NCI-H1105 treated with DMSO at 0.1 percent for 48 hours (cell line): ENCODE results near the gene TMEM14B.
"Not testable (repeated sequence)": the region's sequence is repeated elsewhere in the genome, so short reads cannot be mapped to it uniquely, and the experiment has no call there.

Source experiments
- DNase-seq: peaks from one replicate; lab custom pipeline; 2025; lab: John Stamatoyannopoulos, UW

TMEM14B gene

DNA sequence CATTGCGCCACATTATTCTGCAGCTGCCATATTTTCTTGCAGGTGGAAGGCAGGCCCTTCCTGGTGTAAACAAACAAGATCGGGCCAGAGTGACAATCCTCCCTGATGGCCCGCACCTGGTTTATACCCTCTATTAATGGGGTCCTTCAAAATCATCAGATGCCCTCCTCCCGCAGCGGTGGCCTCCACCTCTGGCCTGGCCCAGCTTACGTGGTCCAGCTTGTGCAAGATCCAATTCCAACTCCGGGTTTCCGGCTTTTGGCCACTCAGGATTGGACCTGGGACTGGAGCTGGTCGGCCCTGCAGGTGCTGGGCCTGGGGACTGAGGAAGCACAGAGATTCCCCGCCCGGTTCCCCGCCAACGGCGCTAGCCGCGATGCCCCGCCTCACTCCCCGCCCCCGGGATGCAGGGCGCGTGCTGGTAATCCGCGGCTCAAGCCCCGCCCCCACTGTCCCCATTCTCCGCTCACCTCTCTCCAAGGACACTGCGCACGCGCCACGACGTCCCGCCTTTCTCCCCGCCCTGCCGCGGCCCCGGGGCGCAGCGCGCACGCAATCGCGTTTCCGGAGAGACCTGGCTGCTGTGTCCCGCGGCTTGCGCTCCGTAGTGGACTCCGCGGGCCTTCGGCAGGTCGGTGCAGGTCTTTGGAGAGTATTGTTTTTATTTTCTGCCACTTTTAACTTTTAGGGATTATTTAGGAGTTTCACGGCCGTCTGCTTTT is at the start of gene TMEM14B:
Gene TMEM14B, plus strand, starts transcription at position 555 of the 722 bp plus-strand sequence. CDS start 1,441 bp downstream, outside the sequence.
- peak; percentile 98 for DNase-seq

DNA sequence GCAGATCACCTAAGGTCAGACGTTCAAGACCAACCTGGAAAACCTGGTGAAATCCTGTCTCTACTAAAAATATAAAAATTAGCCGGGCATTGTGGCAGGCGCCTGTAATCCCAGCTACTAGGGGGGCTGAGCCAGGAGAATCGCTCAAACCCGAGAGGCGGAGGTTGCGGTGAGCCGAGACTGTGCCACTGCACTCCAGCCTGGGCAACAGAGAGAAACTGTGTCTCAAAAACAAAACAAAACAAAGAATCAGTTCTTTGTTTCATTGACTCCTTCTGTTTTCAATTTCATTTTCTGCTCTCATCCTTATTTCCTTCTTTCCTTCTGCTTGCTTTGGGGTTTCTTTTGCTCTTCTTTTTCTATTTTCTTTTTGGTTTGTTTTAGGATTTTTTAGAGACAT is 33.6 kb upstream of the TMEM14B start:
- DNase-seq: no peak

DNA sequence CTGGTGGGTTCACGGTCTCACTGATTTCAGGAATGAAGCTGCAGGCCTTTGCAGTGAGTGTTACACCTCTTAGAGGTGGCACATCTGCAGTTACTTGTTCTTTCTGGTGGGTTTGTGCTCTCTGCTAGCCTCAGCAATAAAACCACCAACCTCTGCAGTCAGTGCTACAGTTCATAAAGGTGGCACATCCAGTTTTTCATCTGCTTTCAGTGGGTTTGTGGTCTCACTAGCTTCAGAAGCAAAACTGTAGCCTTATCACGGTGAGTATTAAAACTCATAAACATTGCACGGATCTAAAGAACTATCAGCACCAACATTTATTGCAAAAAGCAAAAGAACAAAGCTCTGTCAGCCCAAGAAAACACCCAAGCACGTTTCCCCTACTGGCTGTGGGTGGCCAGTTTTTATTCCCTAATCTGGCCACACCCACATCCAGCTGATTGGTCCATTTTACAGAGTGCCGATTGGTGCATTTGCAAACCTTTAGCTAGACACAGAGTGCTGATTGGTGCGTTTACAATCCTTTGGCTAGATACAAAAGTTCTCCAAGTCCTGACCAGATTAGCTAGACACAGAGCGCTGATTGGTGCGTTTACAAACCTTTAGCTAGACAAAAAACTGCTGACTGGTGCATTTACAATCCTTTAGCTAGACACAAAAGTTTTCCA is 28.2 kb upstream of the TMEM14B start:
- no peak for DNase-seq

DNA sequence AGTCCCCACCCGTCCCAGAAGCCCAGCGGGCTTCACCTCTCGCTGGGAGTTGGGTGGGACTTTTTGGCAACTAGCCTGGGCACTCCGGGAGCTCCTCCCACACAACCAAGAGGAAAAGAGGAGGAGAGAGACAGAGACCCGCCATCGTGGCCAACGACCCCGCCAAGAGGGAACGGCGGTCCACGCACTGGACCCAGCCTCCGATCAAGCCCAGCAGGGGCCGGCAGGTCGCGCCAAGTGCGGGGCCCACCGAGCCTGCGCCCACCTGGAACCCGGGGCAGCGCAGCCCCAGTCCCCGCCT is 27.7 kb upstream of the TMEM14B start:
- no peak for DNase-seq

DNA sequence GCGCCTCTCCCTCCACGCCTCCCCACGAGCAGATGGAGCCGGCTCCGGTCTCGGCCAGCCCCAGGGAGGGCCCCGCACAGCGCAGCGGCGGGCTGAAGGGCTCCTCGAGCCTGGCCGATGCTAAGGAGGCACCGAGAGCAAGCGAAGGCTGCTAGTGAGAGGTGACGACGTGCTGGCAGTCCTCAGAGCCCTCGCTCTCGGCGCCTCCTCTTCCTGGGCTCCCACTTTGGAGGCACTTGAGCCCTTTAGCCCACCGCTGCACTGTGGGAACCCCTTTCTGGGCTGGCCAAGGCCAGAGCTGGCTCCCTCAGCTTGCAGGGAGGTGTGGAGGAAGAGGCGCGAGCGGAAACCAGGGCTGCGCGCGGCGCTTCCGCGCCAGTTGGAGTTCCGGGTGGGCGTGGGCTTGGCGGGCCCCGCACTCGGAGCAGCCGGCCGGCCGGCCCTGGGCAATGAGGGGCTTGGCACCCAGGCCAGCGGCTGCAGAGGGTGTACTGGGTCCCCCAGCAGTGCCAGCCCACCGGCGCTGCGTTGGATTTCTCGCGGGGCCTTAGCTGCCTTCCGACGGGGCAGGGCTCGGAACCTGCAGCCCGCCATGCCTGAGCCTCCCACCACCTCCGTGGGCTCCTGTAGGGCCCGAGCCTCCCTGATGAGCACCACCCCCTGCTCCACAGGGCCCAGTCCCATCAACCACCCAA is 27.2 kb upstream of the TMEM14B start:
- DNase-seq: no peak

DNA sequence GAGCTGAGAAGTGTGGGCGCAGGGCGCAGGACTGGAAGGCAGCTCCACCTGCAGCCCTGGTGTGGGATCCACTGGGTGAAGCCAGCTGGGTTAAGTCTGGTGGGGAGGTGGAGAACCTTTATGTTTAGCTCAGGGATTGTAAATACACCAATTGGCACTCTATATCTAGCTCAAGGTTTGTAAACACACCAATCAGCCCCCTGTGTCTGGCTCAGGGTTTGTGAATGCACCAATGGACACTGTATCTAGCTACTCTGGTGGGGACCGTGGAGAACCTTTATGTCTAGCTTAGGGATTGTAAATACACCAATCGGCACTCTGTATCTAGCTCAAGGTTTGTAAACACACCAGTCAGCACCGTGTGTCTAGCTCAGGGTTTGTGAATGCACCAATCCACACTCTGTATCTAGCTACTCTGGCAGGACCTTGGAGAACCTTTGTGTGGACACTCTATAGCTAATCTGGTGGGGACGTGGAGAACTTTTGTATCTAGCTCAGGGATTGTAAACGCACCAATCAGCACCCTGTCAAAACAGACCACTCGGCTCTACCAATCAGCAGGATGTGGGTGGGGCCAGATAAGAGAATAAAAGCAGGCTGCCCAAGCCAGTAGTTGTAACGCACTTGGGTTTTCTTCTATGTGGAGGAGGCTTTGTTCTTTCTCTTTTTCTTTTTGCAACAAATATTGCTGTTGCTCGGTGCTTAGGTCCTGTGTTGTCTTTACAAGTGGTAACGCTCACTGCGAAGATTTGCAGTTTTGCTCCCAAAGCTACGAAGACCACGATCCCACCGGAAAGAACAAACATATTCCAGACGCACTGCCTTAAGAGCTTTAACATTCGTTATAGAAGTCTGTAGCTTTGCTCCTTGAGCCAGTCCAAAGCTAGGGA is 26.4 kb upstream of the TMEM14B start:
- not testable (repeated sequence) for DNase-seq

DNA sequence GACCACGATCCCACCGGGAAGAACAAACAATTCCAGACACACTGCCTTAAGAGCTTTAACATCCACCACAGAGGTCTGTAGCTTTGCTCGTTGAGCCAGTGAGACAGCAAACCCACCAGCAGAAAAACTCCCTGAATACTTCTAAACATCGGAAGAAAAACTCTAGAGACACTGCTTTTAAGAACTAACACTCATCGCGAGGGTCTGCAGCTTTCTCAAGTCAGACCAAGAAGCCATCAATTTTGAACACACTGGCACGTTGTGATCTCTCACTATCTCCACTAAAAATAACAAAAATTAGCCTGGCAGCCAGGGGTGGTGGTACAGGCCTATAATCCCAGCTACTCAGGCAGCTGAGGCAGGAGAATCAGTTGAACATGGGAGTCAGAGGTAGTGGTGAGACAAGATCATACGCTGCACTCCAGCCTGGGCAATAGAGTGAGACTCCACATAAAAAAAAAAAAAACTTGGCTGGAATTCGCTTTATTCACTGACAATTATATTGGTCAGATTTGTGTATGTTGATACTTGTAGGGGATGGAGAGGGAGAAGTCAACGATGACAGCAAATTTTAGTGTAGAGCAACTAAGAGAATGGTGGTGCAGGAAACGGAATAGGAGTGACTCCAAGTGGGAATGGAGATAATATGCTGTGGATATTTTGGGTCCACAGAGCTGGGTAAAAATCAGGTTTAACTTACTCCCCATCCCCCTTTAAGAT is 25.6 kb upstream of the TMEM14B start:
- no peak for DNase-seq

DNA sequence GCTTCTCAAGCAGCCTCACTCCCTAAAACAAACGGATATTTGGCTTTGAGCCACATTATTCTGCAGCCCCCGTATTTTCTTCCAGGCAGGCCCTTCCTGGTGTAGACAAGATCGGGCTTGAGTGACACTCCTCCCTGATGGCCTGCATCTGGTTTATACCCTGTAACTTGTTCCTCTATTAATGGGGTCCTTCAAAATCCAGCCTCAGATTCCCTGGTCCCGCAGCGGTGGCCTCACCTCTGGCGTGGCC is 25.1 kb upstream of the TMEM14B start:
- peak; percentile 91 for DNase-seq

DNA sequence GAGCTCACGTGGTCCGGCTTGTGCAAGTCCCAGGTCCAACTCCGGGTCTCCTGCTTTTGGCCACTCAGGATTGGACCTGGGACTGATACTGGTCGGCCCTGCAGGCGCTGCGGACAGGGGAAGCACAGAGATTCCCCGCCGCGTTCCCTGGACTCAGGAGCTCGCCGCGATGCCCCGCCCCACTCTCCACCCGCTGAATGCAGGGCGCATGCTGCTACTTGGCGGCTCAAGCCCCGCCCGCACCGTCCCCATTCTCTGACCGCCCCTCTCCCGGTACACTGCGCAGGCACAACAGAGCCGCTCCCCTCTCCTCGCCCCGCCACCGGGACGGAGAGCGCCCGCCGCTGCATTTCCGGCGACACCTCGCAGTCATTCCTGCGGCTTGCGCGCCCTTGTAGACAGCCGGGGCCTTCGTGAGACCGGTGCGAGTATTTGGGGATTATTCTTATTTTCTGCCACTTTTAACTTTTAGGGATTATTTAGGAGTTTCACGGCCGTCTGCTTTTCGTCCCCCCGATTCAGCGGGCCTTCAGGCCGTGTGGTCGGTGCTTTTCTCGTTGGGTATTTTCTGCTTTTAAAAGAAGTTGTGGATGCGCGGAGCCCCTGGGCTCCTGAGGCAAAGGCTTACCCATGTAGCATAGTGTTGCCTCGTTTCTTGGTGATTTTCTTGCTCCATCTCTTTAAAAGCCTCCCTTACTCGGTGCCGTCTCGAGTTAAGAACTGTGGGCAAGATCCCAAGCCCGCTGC is 24.6 kb upstream of the TMEM14B start, which contains the start of gene TMEM14C:
Gene TMEM14C, plus strand, starts transcription at position 251 of the 747 bp plus-strand sequence. CDS start 1,544 bp downstream, outside the sequence.
- DNase-seq: peak; percentile 96

DNA sequence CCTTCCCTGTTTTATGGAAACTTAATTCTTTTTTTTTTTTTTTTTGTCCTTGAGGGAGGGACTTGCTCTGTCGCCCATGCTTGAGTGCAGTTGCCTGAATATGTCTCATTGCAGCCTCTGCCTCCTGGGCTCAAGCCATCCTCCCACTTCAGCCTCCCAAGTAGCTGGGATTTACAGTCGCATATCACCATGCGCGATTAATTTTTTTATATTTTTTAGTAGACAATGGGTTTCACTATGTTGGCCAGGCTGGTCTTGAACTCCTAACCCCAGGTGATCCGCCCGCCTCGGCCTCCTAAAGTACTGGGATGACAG is 24.1 kb upstream of the TMEM14B start:
- DNase-seq: no peak

DNA sequence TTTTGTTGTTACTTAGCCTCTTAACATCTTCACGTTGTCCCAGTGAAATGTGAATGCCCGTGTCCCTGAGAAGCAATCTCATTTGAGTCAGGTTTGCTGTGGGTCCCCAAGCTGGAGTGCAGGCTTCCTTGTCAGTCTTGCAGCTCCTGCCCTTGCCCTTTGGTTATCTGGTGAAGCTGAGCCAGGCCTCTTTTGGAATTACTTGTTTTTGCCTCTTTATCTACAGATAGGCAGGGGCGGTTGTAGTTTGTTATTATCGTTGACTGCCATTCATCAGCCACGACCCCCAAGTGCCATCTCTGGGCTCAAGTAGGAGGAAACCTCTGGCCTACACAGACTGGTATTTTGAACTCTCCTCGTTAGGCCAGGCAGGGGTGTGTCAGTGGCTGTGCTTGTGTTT is 22.6 kb upstream of the TMEM14B start:
- DNase-seq: no peak

DNA sequence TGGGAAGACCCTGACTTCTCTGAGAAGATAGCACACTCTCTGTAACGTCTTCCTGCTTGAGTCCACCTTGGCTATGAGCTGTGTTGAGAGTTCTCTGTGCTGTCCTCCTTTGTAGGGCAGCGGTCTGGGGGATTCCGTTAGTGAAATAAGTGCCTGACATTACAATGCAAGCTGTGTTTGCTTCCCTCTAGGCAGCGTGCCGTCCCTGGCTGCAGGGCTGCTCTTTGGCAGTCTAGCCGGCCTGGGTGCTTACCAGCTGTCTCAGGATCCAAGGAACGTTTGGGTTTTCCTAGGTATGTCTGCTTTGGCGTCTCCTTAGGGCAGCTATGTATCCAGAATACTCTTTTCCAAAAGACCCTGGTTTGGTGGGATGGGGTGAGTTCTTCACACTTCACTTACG is 21.9 kb upstream of the TMEM14B start:
- no peak for DNase-seq

DNA sequence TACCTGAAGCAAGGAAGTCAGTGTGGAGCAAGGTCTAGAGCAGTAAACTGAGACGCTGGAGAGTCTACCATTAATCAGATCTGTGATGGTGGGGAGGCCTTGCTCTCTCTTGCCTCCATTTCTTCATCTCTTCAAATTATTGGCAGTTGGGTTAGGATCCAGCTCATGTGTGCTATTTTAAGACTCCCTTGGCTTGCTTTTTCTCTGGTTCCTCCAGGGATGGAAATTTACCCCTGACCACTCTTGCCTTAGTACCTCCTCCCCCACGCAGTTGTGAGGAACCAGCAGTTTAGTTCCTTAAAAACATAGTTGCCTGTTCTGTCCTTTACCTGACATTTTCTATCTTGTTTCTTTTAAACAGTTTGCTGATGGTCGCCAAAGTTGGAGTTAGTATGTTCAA is 17.4 kb upstream of the TMEM14B start:
- no peak for DNase-seq

DNA sequence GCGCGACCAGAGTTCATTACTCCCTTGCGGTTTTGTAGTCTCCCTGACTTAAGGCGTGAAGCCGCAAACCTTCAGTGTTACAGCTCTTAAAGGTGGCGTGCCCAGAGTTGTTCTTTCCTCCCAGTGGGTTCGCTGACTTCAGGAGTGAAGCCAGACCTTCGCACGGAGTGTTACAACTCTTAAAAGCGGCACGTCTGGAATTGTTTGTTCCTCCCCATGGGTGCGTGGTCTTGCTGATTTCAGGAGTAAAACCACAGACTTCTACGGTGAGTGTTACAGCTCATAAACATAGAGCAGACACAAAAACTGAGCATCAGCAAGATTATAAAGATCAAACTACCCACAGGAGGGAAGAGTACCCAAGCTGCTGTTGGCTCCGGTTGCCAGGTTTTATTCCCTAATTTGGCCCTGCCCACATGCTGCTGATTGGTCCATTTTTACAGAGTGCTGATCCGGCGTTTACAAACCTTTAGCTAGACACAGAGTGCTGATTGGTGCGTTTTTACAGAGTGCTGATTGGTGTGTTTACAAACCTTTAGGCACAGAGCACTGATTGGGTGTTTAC is 14.4 kb upstream of the TMEM14B start:
- no peak for DNase-seq

DNA sequence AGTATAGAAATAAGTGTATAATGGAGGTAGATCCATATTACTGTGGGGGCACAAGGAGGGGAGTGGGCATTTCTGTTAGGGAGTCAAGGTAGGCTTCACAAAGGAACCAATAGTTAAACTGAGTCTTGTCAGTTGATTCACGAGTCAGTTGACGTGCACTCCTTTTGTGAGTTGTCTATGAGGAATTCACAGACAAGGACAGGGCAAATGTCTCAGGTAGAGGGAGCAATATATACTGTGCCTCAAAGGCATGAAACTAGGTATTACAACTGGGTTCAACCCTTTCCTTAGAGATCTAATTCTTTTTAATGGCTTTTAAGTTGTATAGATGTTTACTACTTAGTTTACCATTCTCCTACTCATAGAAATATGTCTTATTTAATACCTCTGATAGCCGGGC is 13.7 kb upstream of the TMEM14B start:
- DNase-seq: no peak

DNA sequence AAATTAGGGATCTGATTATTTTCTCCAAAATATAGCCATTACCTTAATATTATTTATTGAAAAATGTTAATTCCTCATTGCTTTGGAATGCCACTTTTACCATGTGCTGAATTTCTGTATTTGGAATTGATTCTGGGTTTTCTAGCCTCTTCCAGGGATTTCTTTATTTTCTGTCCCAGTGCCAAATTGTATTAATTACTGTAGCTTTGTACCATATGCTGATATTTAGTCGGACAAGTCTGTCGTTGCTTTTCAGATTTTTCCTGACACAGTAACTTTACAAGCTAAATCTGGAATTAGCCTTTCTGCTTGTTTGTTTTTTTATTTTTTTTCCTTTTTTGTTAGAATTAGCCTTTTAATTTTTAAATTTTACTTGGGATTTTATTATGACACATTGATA is 10.9 kb upstream of the TMEM14B start:
- no peak for DNase-seq

DNA sequence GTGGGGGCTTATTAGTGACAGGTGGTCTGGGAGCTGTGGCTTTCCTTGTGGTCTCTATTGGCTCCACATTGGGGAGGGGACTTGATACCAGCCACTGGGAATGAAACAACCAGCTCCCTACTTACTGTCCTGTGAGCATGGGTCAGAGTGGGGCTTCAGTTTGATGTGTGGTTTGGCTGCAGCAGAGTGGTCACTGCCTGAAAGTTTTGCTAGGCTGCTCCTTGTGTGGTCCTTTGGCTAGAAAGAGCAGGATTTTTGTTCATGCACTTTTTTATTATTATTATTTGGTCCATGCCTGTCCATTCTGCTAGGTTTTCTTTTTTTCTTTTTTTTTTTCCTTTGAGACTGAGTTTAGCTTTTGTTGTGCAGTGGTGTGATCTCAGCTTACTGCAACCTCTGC is 7.5 kb upstream of the TMEM14B start:
- no peak for DNase-seq

DNA sequence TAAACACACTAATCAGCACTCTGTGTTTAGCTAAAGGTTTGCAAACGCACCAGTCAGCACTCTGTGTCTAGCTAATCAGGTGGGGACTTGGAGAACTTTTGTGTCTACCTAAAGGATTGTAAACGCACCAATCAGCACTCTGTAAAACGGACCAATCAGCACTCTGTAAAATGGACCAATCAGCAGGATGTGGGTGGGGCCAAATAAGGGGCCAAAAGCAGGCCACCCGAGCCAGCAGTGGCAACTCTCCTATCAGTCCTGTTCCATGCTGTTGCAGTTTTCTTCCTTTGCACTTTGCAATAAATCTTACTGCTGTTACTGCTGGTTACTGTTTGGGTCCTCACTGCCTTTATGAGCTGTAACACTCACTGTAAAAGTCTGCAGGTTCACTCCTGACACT is 6.0 kb upstream of the TMEM14B start:
- not testable (repeated sequence) for DNase-seq

DNA sequence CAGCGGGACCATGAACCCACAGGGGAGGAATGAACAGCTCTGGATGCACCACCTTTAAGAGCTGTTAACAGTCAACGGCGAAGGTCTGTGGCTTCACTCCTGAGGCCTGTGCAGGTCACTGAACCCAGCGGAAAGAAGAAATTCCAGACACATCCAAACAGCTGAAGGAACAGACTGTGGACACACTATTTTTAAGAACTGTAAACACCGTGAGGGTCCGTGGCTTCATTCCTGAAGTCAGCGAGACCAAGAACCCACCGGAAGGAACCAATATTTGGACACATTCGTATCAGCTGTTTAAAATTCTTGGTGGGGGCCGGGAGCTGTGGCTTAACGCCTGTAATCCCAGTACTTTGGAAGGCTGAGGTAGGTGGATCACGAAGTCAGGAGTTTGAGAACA is 5.4 kb upstream of the TMEM14B start:
- DNase-seq: no peak

DNA sequence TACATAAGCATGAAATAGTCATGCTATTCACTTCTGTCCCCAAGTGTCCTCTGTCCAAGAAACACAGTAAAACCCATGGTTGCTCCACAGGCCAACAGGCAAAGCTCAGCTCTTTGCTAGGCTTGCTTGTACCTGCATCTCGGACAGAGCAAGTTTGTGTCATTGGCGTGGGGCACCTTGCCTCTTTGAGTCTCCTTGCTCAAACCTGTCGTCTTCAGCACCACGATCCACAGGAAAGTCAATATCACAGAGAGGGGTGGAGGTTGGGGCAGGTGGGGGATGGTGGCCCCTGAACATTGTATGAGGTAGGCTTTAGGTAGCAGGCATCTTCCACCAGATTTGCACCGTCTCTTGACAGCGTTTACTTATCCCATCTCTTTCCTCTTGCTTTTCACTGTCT is 4.1 kb upstream of the TMEM14B start:
- DNase-seq: no peak

DNA sequence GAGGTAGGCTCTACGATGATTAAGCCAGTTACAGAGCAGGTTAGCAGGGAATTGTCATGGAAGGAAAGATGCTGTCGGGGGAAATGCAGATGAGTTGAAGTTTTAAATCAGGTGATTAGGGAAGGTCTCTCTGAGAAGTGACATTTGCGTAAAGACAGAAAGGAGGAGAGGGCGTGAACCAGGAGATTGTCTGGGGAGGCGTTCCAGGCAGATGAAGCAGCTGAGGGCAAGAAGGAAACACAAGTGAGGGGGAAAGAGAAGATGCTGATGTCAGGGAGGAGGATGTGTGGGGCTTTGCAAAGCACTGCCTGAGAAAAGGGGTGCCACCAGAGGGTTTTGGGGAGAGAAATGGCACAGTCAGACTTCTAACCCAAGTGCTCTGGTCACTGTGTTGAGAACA is 2.5 kb upstream of the TMEM14B start:
- no peak for DNase-seq
